GM23248 (cell line): ENCODE measurements around the gene CNKSR3. TPM values are rescaled to one million over a fixed set of nuclear protein-coding genes. Genes with fewer than 3 reads are reported as not detected.

Source experiments
- DNase-seq: peaks from one replicate; pipeline ENCODE4 v3.0.0-alpha.2; 2015
- H2AFZ ChIP-seq: fragments of 200-600 bp; sonication (generic); 2 replicates; pipeline ENCODE4 v1.6.1; 2016; ENCODE audit warnings: antibody characterized with exemption
- H3F3A ChIP-seq: fragments of 200-600 bp; sonication (generic); 2 replicates; pipeline ENCODE4 v1.6.1; 2016; ENCODE audit warnings: mild to moderate bottlenecking, antibody characterized with exemption, mixed run types; ENCODE audit not compliant: insufficient read depth
- H3K27ac ChIP-seq: fragments of 200-600 bp; sonication (generic); 2 replicates; pipeline ENCODE4 v1.5.1; 2016; ENCODE audit warnings: mild to moderate bottlenecking
- H3K27me3 ChIP-seq: fragments of 200-600 bp; sonication (generic); replicated peaks from 2 replicates; pipeline ENCODE4 v1.6.1; 2016; ENCODE audit warnings: mild to moderate bottlenecking; ENCODE audit not compliant: insufficient read depth
- H3K36me3 ChIP-seq: fragments of 200-600 bp; sonication (generic); 2 replicates; pipeline ENCODE4 v1.6.1; 2016; ENCODE audit warnings: low read depth, mild to moderate bottlenecking
- H3K4me1 ChIP-seq: fragments of 200-600 bp; sonication (generic); 2 replicates; pipeline ENCODE4 v1.6.1; 2016; ENCODE audit warnings: mild to moderate bottlenecking; ENCODE audit not compliant: insufficient read depth
- H3K4me2 ChIP-seq: fragments of 200-600 bp; sonication (generic); one replicate; pipeline ENCODE4 v1.6.1; 2016; ENCODE audit warnings: mild to moderate bottlenecking; ENCODE audit not compliant: unreplicated experiment
- H3K4me3 ChIP-seq: fragments of 200-600 bp; sonication (generic); 2 replicates; pipeline ENCODE4 v1.5.1; 2016; ENCODE audit warnings: mild to moderate bottlenecking
- H3K79me2 ChIP-seq: fragments of 200-600 bp; sonication (generic); 2 replicates; pipeline ENCODE4 v1.6.1; 2016; ENCODE audit warnings: mild to moderate bottlenecking; ENCODE audit not compliant: insufficient read depth
- H3K9ac ChIP-seq: fragments of 200-600 bp; sonication (generic); 2 replicates; pipeline ENCODE4 v1.6.1; 2016; ENCODE audit warnings: mild to moderate bottlenecking
- H3K9me2 ChIP-seq: fragments of 200-600 bp; sonication (generic); 2 replicates; pipeline ENCODE4 v1.6.1; 2016; ENCODE audit warnings: mixed run types, mild to moderate bottlenecking, moderate library complexity; ENCODE audit not compliant: insufficient read depth
- H3K9me3 ChIP-seq: fragments of 200-600 bp; sonication (generic); one replicate; pipeline ENCODE4 v1.6.1; 2017; ENCODE audit warnings: low read depth
- H4K20me1 ChIP-seq: fragments of 200-600 bp; sonication (generic); 2 replicates; pipeline ENCODE4 v1.6.0; 2016; ENCODE audit not compliant: insufficient read depth
- EZH2 ChIP-seq: fragments of 200-600 bp; sonication (generic); IDR thresholded peaks from 2 replicates; pipeline ENCODE4 v1.6.1; 2018; ENCODE audit warnings: antibody characterized with exemption, mild to moderate bottlenecking; ENCODE audit not compliant: insufficient read depth, poor library complexity, severe bottlenecking
- EZH2phosphoT487 ChIP-seq: fragments of 200-600 bp; sonication (generic); IDR thresholded peaks from 2 replicates; pipeline ENCODE4 v1.6.1; 2018; ENCODE audit warnings: antibody characterized with exemption, moderate library complexity, mild to moderate bottlenecking, low read depth; ENCODE audit not compliant: insufficient read depth
- WGBS, 2 experiments: methylation state at CpG; one replicate each; pipeline ENCODE4 v1.1.6; 2015 to 2017; ENCODE audit warnings: low lambda C conversion rate in 2 of 2, low coverage in 1 of 2; ENCODE audit errors: missing lambda C conversion rate in 2 of 2; 5-methylcytosine and 5-hydroxymethylcytosine counted together
- in situ Hi-C: fragments of 300-500 bp; cut with MboI; formaldehyde crosslinking; loops from 2 replicates; pipeline ENCODE4 v1.15.0; 2020
- polyA plus RNA-seq: library from polyadenylated mRNA; unstranded; fragments of >200 nt; fragmentation: Nextera tagmentation; extraction: Ambion mirVana; gene quantifications from 2 replicates; pipeline ENCODE4 v1.2.1, GENCODE V29; 2016
- total RNA-seq: library from RNA; depleted of rRNA; stranded (reverse); fragments of >200 nt; shearing (Covaris generic); gene quantifications from 2 replicates; pipeline ENCODE4 v1.2.3, GENCODE V29; 2014

CNKSR3 gene
- total and polyA plus RNA-seq, 2 experiments from 2014 or later: 1.7 to 1.9 TPM

DNA sequence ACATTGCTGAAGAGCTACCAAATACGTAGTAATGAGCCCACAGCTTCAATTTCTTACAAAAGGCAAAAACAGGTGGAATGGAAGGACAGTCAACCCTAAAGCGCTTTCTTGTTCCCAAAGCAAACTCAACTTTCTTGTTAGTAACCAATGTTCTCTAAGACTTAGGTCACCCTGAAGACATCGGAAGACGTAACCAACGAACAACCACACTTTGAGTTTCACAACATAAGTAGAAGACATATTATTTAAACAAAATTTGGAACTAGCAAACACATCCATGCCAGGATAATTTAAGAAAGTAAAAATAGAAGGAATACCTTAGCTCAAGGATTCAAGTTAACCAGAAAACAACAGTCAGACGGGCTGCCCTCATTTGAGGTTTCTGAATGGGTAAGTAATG lies 51.0 kb downstream of the CNKSR3 start:
- no peaks in the 10 kb centered on the region for H3K79me2 ChIP-seq
- DNase-seq: no peak
- peaks cover 22% of the 10 kb centered on the region for H3K4me1 ChIP-seq
- no peak overlapping the region for H2AFZ ChIP-seq
- H3K9ac ChIP-seq: no peak overlapping the region
- in situ Hi-C loops: no loop called here
- H3K27ac ChIP-seq: no peak overlapping the region
- no peaks in the 10 kb centered on the region for H3K9me3 ChIP-seq
- no peaks in the 10 kb centered on the region for H3K27me3 ChIP-seq
- no peaks in the 10 kb centered on the region for H3K36me3 ChIP-seq
- no peaks in the 10 kb centered on the region for H3K9me2 ChIP-seq
- H3K4me2 ChIP-seq: no peak overlapping the region
- WGBS, 2 experiments: 85 to 91% methylated on average over 6 of the region's 6 CpGs
- H3K4me3 ChIP-seq: no peak overlapping the region
- H4K20me1 ChIP-seq: no peaks in the 10 kb centered on the region
- H3F3A ChIP-seq: 0 out of 2 replicates have a peak, but pooled peaks cover 10% of the 10 kb centered on the region
- TF ChIP-seq EZH2 (no peak), EZH2phosphoT487 (no peak)

- H3K4me2 ChIP-seq: peak overlapping the region; percentile 16
- peaks cover 22% of the 10 kb centered on the region for H3K4me1 ChIP-seq
- no peaks in the 10 kb centered on the region for H3K36me3 ChIP-seq
- H3K9me3 ChIP-seq: no peaks in the 10 kb centered on the region
- no peak overlapping the region for H3K9ac ChIP-seq
- H3K4me3 ChIP-seq: no peak overlapping the region
- 0 out of 2 replicates have a peak, but pooled peaks cover 10% of the 10 kb centered on the region for H3F3A ChIP-seq
- no peak overlapping the region for H3K27ac ChIP-seq
- TF ChIP-seq EZH2 (no peak), EZH2phosphoT487 (no peak)
- no peaks in the 10 kb centered on the region for H3K27me3 ChIP-seq
- H4K20me1 ChIP-seq: no peaks in the 10 kb centered on the region
- peak; percentile 59 for DNase-seq
- no peak overlapping the region for H2AFZ ChIP-seq
- WGBS, 2 experiments: 29 to 32% methylated on average over 8 of the region's 8 CpGs
- H3K9me2 ChIP-seq: no peaks in the 10 kb centered on the region
- in situ Hi-C loops: no loop called here
- H3K79me2 ChIP-seq: no peaks in the 10 kb centered on the region
Measured at GRCh38 chr6:154458565-154459470, 51.7 kb downstream of the CNKSR3 start.

DNA sequence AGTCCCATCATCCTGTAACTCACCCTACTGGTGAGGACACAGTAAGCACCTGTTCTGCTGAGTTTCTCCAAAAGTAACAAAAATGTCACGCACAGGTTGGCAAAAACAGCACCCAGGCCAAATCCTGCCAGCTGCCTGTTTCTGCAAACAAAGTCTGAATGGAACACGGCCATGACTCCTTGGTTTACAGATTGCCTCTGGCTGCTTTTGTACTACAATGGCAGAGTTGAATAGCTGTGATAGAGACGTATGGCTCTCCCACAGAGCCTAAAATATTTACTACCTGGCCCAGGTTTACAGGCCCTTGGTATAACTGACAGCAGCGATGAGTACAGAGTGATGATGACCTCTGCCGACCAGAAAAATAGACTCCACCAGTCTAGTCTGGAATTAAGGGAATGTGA lies 52.6 kb downstream of the CNKSR3 start:
- DNase-seq: no peak
- Histone ChIP-seq H3K9me3 (no peaks in the 10 kb centered on the region), H3K4me3 (no peak overlapping the region), H3K27ac (no peak overlapping the region), H3K9me2 (no peaks in the 10 kb centered on the region), H4K20me1 (no peaks in the 10 kb centered on the region), H3K79me2 (no peaks in the 10 kb centered on the region), H3K27me3 (no peaks in the 10 kb centered on the region), H3F3A (0 out of 2 replicates have a peak, but pooled peaks cover 10% of the 10 kb centered on the region), H3K36me3 (no peaks in the 10 kb centered on the region), H3K4me2 (no peak overlapping the region), H2AFZ (no peak overlapping the region), H3K9ac (no peak overlapping the region), H3K4me1 (peaks cover 22% of the 10 kb centered on the region)
- WGBS, 2 experiments: 91 to 94% methylated on average over 5 of the region's 5 CpGs
- no peak for TF ChIP-seq EZH2
- TF ChIP-seq EZH2phosphoT487: no peak
- in situ Hi-C loops: no loop called here

DNA sequence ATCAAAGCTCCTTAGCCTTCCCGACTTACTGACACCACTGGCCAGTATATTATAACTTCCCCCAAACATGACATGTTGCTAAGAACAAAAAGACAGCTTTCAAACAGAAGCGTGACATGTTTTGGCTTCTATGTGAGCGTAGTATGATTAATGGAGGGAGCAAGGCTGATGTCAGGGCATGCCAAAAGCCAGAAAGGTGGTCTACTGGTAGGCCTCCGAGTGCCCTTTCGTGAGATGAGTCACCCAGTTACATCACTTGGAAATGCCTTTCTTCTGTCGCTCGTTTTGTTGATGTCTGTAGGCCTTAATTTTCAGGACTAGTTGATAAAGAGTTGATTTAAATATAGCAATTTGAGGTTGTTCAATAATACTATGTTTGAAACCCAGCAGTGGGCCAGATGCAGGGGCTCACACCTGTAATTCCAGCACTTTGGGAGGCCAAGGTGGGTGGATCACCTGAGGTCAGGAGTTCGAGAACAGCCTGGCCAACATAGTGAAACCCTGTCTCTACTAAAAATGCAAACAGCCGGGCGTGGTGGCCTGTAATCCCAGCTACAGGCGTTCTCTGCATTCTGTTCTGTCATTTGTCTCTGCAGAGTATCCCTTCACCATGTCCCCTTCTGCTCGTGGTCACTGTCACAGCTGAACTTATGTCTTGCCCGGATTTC lies 53.3 kb downstream of the CNKSR3 start:
- Histone ChIP-seq H3K9me3 (no peaks in the 10 kb centered on the region), H3K4me3 (no peak overlapping the region), H3K27me3 (no peaks in the 10 kb centered on the region), H3K79me2 (no peaks in the 10 kb centered on the region), H3K36me3 (no peaks in the 10 kb centered on the region), H3K4me1 (peaks cover 22% of the 10 kb centered on the region), H3K9ac (no peak overlapping the region), H3K27ac (no peak overlapping the region), H3K4me2 (no peak overlapping the region), H2AFZ (no peak overlapping the region), H3K9me2 (no peaks in the 10 kb centered on the region), H4K20me1 (no peaks in the 10 kb centered on the region), H3F3A (0 out of 2 replicates have a peak, but pooled peaks cover 10% of the 10 kb centered on the region)
- in situ Hi-C loops: no loop called here
- WGBS, 2 experiments: 93 to 95% methylated on average over 13 of the region's 13 CpGs
- no peak for DNase-seq
- no peak for TF ChIP-seq EZH2
- TF ChIP-seq EZH2phosphoT487: no peak
